Measurements from ENCODE around the gene RRAS2.

GRCh38 chr11:14240951-14241350 is 118.0 kb downstream of the RRAS2 start:
- TF ChIP-seq, protein P1, sequence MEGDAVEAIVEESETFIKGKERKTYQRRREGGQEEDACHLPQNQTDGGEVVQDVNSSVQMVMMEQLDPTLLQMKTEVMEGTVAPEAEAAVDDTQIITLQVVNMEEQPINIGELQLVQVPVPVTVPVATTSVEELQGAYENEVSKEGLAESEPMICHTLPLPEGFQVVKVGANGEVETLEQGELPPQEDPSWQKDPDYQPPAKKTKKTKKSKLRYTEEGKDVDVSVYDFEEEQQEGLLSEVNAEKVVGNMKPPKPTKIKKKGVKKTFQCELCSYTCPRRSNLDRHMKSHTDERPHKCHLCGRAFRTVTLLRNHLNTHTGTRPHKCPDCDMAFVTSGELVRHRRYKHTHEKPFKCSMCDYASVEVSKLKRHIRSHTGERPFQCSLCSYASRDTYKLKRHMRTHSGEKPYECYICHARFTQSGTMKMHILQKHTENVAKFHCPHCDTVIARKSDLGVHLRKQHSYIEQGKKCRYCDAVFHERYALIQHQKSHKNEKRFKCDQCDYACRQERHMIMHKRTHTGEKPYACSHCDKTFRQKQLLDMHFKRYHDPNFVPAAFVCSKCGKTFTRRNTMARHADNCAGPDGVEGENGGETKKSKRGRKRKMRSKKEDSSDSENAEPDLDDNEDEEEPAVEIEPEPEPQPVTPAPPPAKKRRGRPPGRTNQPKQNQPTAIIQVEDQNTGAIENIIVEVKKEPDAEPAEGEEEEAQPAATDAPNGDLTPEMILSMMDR (IDR thresholded peaks at IDR 0.05), result no peak
- TF ChIP-seq EP300 (IDR thresholded peaks at IDR 0.05), result no peak

Measured in gastroesophageal sphincter (tissue), 3 donors.